Measurements from ENCODE around the gene MPHOSPH9.
A peak's percentile ranks its signal among the peaks of the same experiment; 100 is the strongest.
"Not testable (repeated sequence)": the region's sequence is repeated elsewhere in the genome, so short reads cannot be mapped to it uniquely, and the experiment has no call there.

Gene MPHOSPH9

GRCh38 chr12:123253641-123254459 is 20.9 kb upstream of the MPHOSPH9 start:
- no peak for DNase-seq

- not testable (repeated sequence) for DNase-seq
Observed at GRCh38 chr12:123252365-123252764, 19.4 kb upstream of the MPHOSPH9 start.

- DNase-seq, result no peak
Observed at GRCh38 chr12:123251403-123252076, 18.6 kb upstream of the MPHOSPH9 start.

GRCh38 chr12:123250471-123251383 is 17.8 kb upstream of the MPHOSPH9 start:
- no peak for DNase-seq

- DNase-seq, result not testable (repeated sequence)
Observed at GRCh38 chr12:123248996-123249741, 16.2 kb upstream of the MPHOSPH9 start.

GRCh38 chr12:123248129-123248528 is 15.2 kb upstream of the MPHOSPH9 start:
- DNase-seq, result not testable (repeated sequence)

GRCh38 chr12:123245678-123246077 is 12.7 kb upstream of the MPHOSPH9 start:
- DNase-seq, result no peak

GRCh38 chr12:123243671-123244262 is 10.8 kb upstream of the MPHOSPH9 start:
- no peak for DNase-seq

GRCh38 chr12:123242116-123242904 is 9.4 kb upstream of the MPHOSPH9 start:
- no peak for DNase-seq

GRCh38 chr12:123238961-123239360 is 6.0 kb upstream of the MPHOSPH9 start:
- DNase-seq, result no peak

GRCh38 chr12:123238330-123238682 is 5.4 kb upstream of the MPHOSPH9 start:
- DNase-seq, result no peak

- DNase-seq, result peak; percentile 77
Observed at GRCh38 chr12:123237646-123238329, 4.8 kb upstream of the MPHOSPH9 start.

- no peak for DNase-seq
Observed at GRCh38 chr12:123233505-123234308, 766 bp upstream of the MPHOSPH9 start.

GRCh38 chr12:123232472-123232806 is 502 bp downstream of the MPHOSPH9 start:
- DNase-seq, result no peak

GRCh38 chr12:123231931-123232330 is 1.0 kb downstream of the MPHOSPH9 start:
- DNase-seq, result no peak

GRCh38 chr12:123229051-123229450 is 3.9 kb downstream of the MPHOSPH9 start:
- no peak for DNase-seq

- no peak for DNase-seq
Observed at GRCh38 chr12:123227581-123228258, 5.2 kb downstream of the MPHOSPH9 start.

- no peak for DNase-seq
Observed at GRCh38 chr12:123225443-123225842, 7.5 kb downstream of the MPHOSPH9 start.

- peak; percentile 48 for DNase-seq
Observed at GRCh38 chr12:123223241-123223668, 9.7 kb downstream of the MPHOSPH9 start.
